Erythroblast (primary cell): ENCODE data around the gene EPHA4.

Experiments used
- GATA1 ChIP-seq: IDR thresholded peaks from 2 replicates; pipeline ENCODE4 v1.6.1; 2011; ENCODE audit warnings: low read depth, mild to moderate bottlenecking, control low read depth, low read length, moderate library complexity
- POLR2A ChIP-seq: IDR thresholded peaks from 2 replicates; pipeline ENCODE4 v1.6.1; 2011; ENCODE audit warnings: mild to moderate bottlenecking, low read length

- TF ChIP-seq GATA1: no peak
- no peak for TF ChIP-seq POLR2A
Observed at GRCh38 chr2:221602938-221603337, 30.8 kb upstream of the EPHA4 start.
